ENCODE measurements around the gene MRPS27.

The MRPS27 gene

DNA sequence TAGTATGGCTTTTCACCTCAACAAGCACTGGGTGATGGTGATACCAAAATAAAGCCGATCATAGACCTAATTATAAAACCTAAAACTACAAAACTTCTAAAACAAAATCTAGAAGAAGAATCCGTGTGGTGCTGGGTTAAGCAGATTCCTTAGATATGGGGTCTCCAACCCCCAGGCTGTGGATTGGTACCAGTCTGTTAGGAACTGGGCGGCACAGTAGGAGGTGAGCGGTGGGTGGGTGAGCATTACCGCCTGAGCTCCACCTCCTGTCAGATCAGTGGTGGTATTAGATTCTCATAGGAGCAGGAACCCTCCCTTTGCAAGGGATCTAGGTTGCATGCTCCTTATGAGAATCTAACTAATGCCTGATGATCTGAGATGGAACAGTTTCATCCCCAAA, 33.2 kb downstream of the MRPS27 start:
- no peak for DNase-seq

GRCh38 chr5:72285424-72285821, 34.6 kb downstream of the MRPS27 start:
- no peak for DNase-seq

- no peak for DNase-seq
Measured at GRCh38 chr5:72284559-72285423, 35.2 kb downstream of the MRPS27 start.

DNA sequence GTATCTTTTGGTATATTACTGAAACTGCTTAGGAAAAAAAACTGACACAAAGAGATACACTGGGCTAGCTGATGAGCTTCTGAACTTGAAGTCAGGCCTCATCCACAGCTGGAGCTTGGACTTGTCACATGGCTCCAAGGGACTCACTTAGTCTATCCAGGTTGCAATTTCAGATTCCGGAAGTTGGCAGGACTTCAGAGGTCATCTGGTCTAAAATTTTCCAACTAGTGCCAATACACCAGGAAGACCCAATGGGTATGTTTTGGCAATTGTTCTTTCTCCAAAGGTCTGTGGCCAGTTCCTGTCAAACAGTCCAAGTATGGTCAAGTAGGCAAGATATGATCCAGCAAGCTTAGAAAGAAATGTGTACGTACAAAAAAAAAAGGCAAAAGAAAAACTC, 36.7 kb downstream of the MRPS27 start:
- no peak for DNase-seq

DNA sequence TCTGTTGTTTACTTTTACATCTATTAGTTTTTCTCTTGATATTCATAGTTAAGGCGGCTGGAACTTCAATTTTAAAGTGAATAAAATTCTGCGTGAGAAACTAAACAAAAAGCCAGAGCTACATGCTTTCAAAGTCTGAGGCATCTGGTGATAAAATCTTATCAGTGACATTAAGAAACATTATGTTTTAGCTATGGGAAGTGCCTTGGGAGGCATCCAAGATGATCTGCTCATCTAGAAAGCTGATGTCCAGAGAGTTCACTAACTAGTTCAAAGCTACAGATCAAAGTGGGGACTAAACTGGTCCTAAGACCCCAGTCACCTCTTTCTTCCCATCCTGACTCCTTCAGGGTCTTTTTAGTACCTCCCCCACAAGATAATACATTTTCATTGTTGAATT, 37.2 kb downstream of the MRPS27 start:
- DNase-seq = no peak

- DNase-seq = no peak
Measured at GRCh38 chr5:72281764-72282499, 38.1 kb downstream of the MRPS27 start.

DNA sequence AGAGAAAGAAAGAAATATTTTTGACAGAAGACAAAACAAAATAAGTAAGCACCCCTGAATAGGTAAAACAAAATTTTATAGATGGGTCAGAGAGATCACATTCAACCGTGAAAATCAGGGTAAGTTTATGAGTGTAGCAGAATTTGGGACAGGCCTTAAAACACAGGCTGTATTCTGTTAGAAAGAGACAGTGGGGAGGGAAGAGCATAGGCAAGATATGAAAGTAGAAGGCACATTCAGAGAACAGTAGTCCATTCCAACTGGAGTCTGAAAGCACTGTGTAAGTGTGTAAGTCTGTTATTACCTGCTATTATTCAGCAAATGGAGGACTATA, 38.6 kb downstream of the MRPS27 start:
- no peak for DNase-seq

GRCh38 chr5:72280581-72281069, 39.4 kb downstream of the MRPS27 start:
- peak; percentile 7 for DNase-seq

DNA sequence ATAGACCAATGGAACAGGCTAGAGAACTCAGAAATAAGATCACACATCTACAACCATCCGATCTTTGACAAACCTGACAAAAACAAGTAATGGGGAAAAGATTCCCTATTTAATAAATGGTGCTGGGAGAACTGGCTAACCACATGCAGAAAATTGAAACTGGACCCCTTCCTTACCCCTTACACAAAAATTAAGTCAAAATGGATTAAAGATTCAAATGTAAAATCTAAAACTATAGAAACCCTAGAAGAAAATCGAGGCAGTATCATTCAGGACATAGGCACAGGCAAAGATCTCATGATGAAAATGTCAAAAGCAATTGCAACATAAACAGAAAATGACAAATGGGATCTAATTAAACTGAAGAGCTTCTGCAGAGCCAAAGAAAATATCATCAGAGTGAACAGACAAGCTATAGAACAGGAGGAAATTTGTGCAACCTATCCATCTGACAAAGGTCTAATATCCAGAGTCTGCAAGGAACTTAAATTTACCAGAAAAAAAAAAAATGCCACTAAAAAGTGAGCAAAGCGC, 43.8 kb downstream of the MRPS27 start:
- DNase-seq = no peak

DNA sequence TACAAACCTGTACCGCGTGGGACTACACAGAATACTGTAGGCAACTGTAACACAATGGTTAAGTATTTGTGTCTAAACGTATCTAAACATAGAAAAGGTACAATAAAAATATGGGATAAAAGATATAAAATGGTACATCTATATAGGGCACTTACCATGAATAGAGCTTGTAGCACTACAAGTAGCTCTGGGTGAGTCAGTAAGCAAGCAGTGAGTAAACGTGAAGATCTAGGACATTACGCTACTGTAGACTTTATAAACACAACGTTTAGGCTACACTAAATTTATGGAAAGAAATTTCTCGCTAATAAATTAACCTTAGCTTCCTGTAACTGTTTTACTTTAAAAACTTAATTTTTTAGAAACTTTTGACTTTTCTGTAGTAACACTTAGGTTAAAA, 46.5 kb downstream of the MRPS27 start:
- no peak for DNase-seq

- DNase-seq = no peak
Measured at GRCh38 chr5:72272398-72272797, 47.6 kb downstream of the MRPS27 start.

- no peak for DNase-seq
Measured at GRCh38 chr5:72271702-72272101, 48.3 kb downstream of the MRPS27 start.

DNA sequence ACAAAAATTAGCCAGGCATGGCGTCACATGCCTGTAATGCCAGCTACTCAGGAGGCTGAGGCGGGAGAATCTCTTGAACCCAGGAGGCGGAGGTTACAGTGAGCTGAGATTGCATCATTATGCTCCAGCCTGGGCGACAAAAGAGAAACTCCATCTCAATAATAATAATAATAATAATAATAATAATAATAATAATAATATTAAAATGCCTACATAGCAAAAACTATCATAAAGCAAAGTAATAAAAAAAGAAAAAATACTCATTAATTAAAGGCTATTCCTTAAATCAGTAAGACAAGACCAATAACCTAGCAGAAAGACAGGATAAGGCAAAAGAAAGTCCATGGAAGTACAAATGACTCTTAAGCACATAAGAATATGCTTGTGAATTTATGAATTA, 50.0 kb downstream of the MRPS27 start:
- no peak for DNase-seq

DNA sequence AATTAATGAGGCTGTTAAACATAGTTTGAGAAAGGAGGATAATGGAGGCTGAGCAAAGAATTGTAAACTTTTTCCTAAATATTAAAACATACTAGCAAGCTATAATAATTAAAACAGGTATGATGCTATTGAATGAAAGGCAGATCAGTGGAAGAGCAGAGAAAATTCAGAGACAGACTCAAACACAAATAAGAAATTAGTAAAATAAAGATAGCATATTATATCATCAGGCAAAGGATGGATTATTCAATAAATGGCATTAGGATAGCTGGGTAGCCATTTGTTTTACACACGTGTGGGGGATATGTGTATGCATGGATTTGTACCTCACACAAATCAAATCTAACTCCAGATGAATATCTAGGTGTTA, 50.6 kb downstream of the MRPS27 start:
- DNase-seq = no peak

GRCh38 chr5:72268753-72269410, 51.2 kb downstream of the MRPS27 start:
- DNase-seq = peak; percentile 48

DNA sequence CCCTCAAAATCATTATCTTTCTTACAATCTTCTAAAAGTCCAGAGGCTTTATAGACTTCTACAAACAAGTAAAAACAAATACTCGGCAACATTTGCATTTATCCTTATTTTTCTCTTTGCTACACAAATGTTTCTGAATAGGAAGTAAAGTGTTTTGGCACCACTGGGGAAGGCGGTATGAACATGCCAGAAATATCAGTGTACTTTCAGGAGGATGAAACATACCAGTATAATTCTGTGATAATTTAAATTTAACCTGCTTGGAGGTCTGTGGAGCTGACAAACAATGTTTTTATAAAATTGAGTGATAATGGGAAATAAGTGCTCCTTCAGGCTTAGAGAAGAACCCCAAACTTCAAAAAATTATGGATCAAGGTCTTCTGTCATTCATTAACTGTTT, 51.8 kb downstream of the MRPS27 start:
- no peak for DNase-seq

- no peak for DNase-seq
Measured at GRCh38 chr5:72267685-72268084, 52.4 kb downstream of the MRPS27 start.

- no peak for DNase-seq
Measured at GRCh38 chr5:72266862-72267261, 53.2 kb downstream of the MRPS27 start.

DNA sequence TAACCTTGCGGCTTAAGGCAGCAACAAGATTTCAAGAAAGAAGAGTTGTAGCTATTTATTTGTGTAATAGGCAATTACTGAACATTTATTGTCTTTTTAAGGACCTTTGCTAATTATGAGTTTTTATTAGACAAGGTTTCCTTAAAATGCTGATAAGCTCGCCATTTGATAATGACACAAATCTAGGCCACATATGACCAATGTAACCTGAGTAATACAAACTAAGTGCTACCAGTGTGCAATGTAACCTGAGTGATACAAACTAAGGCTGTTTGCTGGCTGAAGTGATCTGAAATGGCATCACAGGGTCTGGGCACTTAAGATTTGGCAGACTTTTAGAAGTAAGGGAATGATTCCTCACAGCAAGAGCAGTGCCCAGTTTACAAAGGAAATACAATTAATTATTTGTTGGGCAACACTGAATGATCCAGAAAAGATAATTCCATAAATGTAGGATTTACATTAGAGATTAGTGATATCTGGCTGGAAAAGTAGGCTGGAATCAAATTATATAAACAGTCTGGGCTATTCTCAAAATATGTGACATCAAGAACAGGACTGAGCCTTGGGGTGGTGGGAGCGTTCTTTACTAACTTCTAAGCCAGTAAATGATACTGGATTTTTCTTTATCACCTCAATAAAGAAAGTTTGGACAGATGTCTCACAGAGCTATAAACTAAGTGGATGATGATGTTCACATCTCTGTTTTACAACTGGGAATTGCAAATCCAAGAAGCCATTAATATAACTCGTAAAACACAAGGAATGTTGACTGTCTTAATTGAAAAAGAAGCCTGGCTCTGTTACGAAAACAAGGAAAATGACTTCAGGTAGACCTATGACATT, 54.8 kb downstream of the MRPS27 start:
- no peak for DNase-seq

DNA sequence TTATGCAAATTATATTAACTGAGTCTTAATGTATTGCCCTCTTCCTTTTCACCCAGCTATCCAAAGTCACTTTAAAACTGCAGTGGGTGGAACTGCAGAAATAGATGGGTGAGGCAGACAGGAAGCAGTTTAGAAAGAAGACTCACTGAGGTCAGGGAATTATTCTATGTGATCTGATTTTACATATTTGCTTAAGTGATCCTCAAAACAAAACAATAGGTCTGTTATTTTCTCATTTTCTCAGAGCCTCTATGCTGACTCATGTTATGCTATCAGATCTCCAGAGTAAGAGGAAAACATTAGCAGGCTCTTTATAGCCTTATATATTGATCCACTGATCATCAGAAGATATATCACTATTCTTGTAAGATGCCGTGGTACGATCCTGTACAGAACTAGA, 63.5 kb downstream of the MRPS27 start:
- DNase-seq = no peak

DNA sequence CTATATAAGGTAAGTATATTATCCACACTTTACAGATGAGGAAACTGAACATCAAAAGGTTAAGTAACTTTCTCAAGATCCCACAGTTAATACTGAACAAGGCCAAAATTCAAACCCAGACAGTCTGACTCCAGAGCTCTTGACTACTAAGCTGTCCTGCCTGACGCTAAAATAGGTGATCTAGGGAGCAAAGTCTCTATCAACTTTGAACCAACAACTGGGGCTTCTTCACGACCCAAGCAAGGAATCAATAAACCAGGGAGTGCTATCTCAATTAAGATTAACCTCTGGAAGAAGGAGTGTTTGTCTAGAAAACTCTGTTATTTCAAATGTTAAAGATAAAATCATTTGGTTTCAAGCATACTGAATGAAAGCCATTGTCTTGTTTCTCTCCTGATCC, 64.4 kb downstream of the MRPS27 start:
- DNase-seq = no peak

- DNase-seq = no peak
Measured at GRCh38 chr5:72255237-72255636, 64.8 kb downstream of the MRPS27 start.
